Panc1 (cell line): ENCODE results near the gene SUGCT. TPM values are rescaled to one million over a fixed set of nuclear protein-coding genes. Genes with fewer than 3 reads are reported as not detected.

ENCODE experiments used
- ATAC-seq: fragments of 200-7000 bp; cut with Tn5 transposase; 2 replicates; pipeline ENCODE4 v1.9.1; 2020; ENCODE audit warnings: mild to moderate bottlenecking, moderate library complexity
- BruUV-seq: library from RNA; stranded (reverse); fragments of 400-500 nt; replicated peaks from 2 replicates; lab custom pipeline; 2021; lab: Mats Ljungman, UMichigan
- CTCF ChIA-PET: fragments of 300-600 bp; sonication (Branson Sonifier 250); formaldehyde crosslinking; loops from one replicate; lab custom pipeline; 2022; ENCODE audit warnings: antibody characterized with exemption; lab: Charles Lee
- POLR2A ChIA-PET: fragments of 300-600 bp; sonication (Branson Sonifier 250); formaldehyde crosslinking; loops from one replicate; lab custom pipeline; 2022; ENCODE audit warnings: antibody characterized with exemption; lab: Charles Lee
- DNase-seq: peaks from one replicate; pipeline ENCODE4 v3.0.0-alpha.2; 2010; ENCODE audit warnings: low read depth, low spot score
- H3K27ac ChIP-seq: 2 replicates; pipeline ENCODE4 v1.5.1; 2011; ENCODE audit warnings: mild to moderate bottlenecking, low read length, inconsistent platforms
- H3K27me3 ChIP-seq: fragments of 200-500 bp; sonication (Bioruptor generic); 2 replicates; pipeline ENCODE4 v1.6.0; 2014; ENCODE audit warnings: low read length, inconsistent platforms; ENCODE audit not compliant: control insufficient read depth, insufficient read depth
- H3K36me3 ChIP-seq: fragments of 200-500 bp; sonication (Bioruptor generic); 2 replicates; pipeline ENCODE4 v1.5.1; 2014; ENCODE audit warnings: inconsistent platforms, mild to moderate bottlenecking, low read length, moderate library complexity; ENCODE audit not compliant: control insufficient read depth, insufficient read depth
- H3K4me1 ChIP-seq: 2 replicates; pipeline ENCODE4 v1.5.1; 2011; ENCODE audit warnings: inconsistent platforms, mild to moderate bottlenecking, low read length, moderate library complexity; ENCODE audit not compliant: control insufficient read depth, insufficient read depth
- H3K4me3 ChIP-seq, 2 experiments: 2 replicates each; pipeline ENCODE4 v1.5.1; 2011 to 2012; ENCODE audit warnings: low read depth in 2 of 2, low read length in 2 of 2, mild to moderate bottlenecking in 2 of 2, inconsistent platforms in 1 of 2, moderate library complexity in 1 of 2
- H3K9me3 ChIP-seq: fragments of 200-500 bp; sonication (Bioruptor generic); 2 replicates; pipeline ENCODE4 v1.5.1; 2014; ENCODE audit warnings: low read depth, mild to moderate bottlenecking, inconsistent platforms, low read length, moderate library complexity; ENCODE audit not compliant: control insufficient read depth, insufficient read depth
- CTCF ChIP-seq: fragments of 450-650 bp; IDR thresholded peaks from 2 replicates; pipeline ENCODE4 v1.5.1; 2017; ENCODE audit warnings: mild to moderate bottlenecking
- REST ChIP-seq, 2 experiments: IDR thresholded peaks; 2 replicates each; pipeline ENCODE4 v1.6.1; 2011 to 2012; ENCODE audit warnings: low read depth in 2 of 2, control low read depth in 1 of 2, low read length in 1 of 2, mild to moderate bottlenecking in 1 of 2, moderate library complexity in 1 of 2; ENCODE audit not compliant: insufficient read depth in 1 of 2
- SIN3A ChIP-seq: IDR thresholded peaks from 2 replicates; pipeline ENCODE4 v1.6.1; 2012; ENCODE audit warnings: low read depth, mild to moderate bottlenecking, low read length, moderate library complexity, borderline replicate concordance; ENCODE audit not compliant: insufficient read depth
- TCF7L2 ChIP-seq: IDR thresholded peaks from 2 replicates; pipeline ENCODE4 v1.6.1; 2011; ENCODE audit warnings: mild to moderate bottlenecking, low read depth, low read length, inconsistent platforms
- in situ Hi-C: cut with HindIII; loops from 2 replicates; pipeline ENCODE4 v1.10.0; 2016; ENCODE audit warnings: low sequenced_read_pairs, low pct_unique_long_range_greater_than_20kb
- intact Hi-C: fragments of 100-400 bp; cut with micrococcal nuclease; formaldehyde crosslinking; loops from one replicate; pipeline ENCODE4 v1.10.0; 2022; ENCODE audit not compliant: unreplicated experiment
- total RNA-seq: library from RNA; stranded (reverse); gene quantifications from one replicate; pipeline ENCODE4 v1.2.1, GENCODE V29; 2021; ENCODE audit not compliant: unreplicated experiment

SUGCT gene
- total RNA-seq, 1 experiment from 2014 or later = 3.1 TPM

GRCh38 chr7:40866601-40867000, 731.8 kb downstream of the SUGCT start:
- TF ChIP-seq CTCF (peak; percentile 46), REST (IDR thresholded peaks at IDR 0.05; ENCODE audit: insufficient read depth in 1 of 2, low read depth in 2 of 2, low read length in 1 of 2) (no peak)
- Histone ChIP-seq H3K27me3 (no peaks in the 10 kb centered on the region), H3K36me3 (no peaks in the 10 kb centered on the region), H3K4me1 (no peaks in the 10 kb centered on the region), H3K4me3 (0 out of 4 replicates have a peak overlapping the region, but pooled peaks of 1 of the 2 experiments have one; percentile 1), H3K9me3 (no peaks in the 10 kb centered on the region; the same call in 1 of the 2 replicates), H3K27ac (no peak overlapping the region)
- in situ Hi-C loops = no loop called here
- DNase-seq (no peak), ATAC-seq (peak; percentile 73; the same call in 1 of the 2 replicates)
- POLR2A ChIA-PET = no interaction called here
- BruUV-seq = no TSS peak
- CTCF ChIA-PET = interaction anchor here (0.6 kb wide), 2 partner anchors 547 to 838 kb away, joined by 3 read pairs; no protein-coding TSS in a partner anchor
- intact Hi-C loops = no loop called here

GRCh38 chr7:40870108-40870507, 735.3 kb downstream of the SUGCT start:
- no peak for TF ChIP-seq TCF7L2
- TF ChIP-seq SIN3A = no peak
- TF ChIP-seq CTCF = no peak
- TF ChIP-seq REST (IDR thresholded peaks at IDR 0.05; ENCODE audit: insufficient read depth in 1 of 2, low read depth in 2 of 2, low read length in 1 of 2) = no peak
- Histone ChIP-seq H3K27me3 (no peaks in the 10 kb centered on the region), H3K4me1 (no peaks in the 10 kb centered on the region), H3K36me3 (no peaks in the 10 kb centered on the region), H3K4me3 (no peak overlapping the region), H3K9me3 (no peaks in the 10 kb centered on the region; the same call in 1 of the 2 replicates), H3K27ac (no peak overlapping the region)
- POLR2A ChIA-PET = no interaction called here
- intact Hi-C loops (no loop called here), in situ Hi-C loops (no loop called here)
- ATAC-seq (no peak), DNase-seq (no peak)
- no TSS peak for BruUV-seq
- CTCF ChIA-PET = no interaction called here
